Measurements from ENCODE around the gene DLEC1. TPM values are rescaled to one million over a fixed set of nuclear protein-coding genes. Genes with fewer than 3 reads are reported as not detected.
"Not testable (repeated sequence)": the region's sequence is repeated elsewhere in the genome, so short reads cannot be mapped to it uniquely, and the experiment has no call there.

The DLEC1 gene
- total and polyA plus RNA-seq, 7 donors = 0.01 to 0.09 (median 0.05) TPM; not detected in 2

GRCh38 chr3:38133209-38133556, 94.2 kb downstream of the DLEC1 start:
- no peak for TF ChIP-seq CTCF (IDR thresholded peaks at IDR 0.05)
- intact Hi-C loops (cut with DNase I) = loop anchor here in 1 of 2 donors (10.0 kb wide), 1 partner anchor 322 kb away; the partner anchor contains the start of gene ACVR2B
- Histone ChIP-seq H3K36me3 (ENCODE audit: insufficient read depth in 1 of 2, low read depth in 1 of 2) (peaks cover 9 to 73% of the 10 kb centered on the region in 2 donors), H3K27ac (no peak overlapping the region), H3K4me1 (peaks cover 13% of the 10 kb centered on the region), H3K27me3 (ENCODE audit: insufficient read depth in 3 of 3, low read length in 2 of 3) (no peaks in the 10 kb centered on the region), H3K9me3 (no peaks in the 10 kb centered on the region), H3K4me3 (no peak overlapping the region)
- DNase-seq (no peak), ATAC-seq (no peak)
- WGBS, 3 donors = 92 to 97% (median 93%) methylated on average over 3 of the region's 3 CpGs

- peaks cover 13% of the 10 kb centered on the region for H3K4me1 ChIP-seq
- TF ChIP-seq CTCF (IDR thresholded peaks at IDR 0.05) = no peak
- DNase-seq = no peak
- H3K9me3 ChIP-seq = no peaks in the 10 kb centered on the region
- no peak for ATAC-seq
- H3K4me3 ChIP-seq = no peak overlapping the region
- 85 to 86% (median 86%) methylated on average over 10 of the region's 10 CpGs for WGBS, 3 donors
- H3K27ac ChIP-seq = no peak overlapping the region
- H3K27me3 ChIP-seq (ENCODE audit: insufficient read depth in 3 of 3, low read length in 2 of 3) = no peaks in the 10 kb centered on the region
- intact Hi-C loops (cut with DNase I) = loop anchor here in 1 of 2 donors (10.0 kb wide), 1 partner anchor 321 kb away; the partner anchor contains the start of gene ACVR2B
- peaks cover 9 to 67% of the 10 kb centered on the region in 2 donors for H3K36me3 ChIP-seq (ENCODE audit: insufficient read depth in 1 of 2, low read depth in 1 of 2)
Observed at GRCh38 chr3:38133557-38134405, 94.8 kb downstream of the DLEC1 start.

- not testable (repeated sequence) for H3K27me3 ChIP-seq (ENCODE audit: insufficient read depth in 3 of 3, low read length in 2 of 3); H3K27ac ChIP-seq; ATAC-seq; H3K9me3 ChIP-seq; DNase-seq; H3K4me3 ChIP-seq
- intact Hi-C loops (cut with DNase I) = loop anchor here (5.0 to 10.0 kb wide), 2 partner anchors 320 to 343 kb away; partner anchors contain the start of gene ACVR2B (in 1 of the 2)
- WGBS, 3 donors = 87 to 89% (median 88%) methylated on average over 10 of the region's 10 CpGs
- H3K36me3 ChIP-seq (ENCODE audit: insufficient read depth in 1 of 2, low read depth in 1 of 2) = peaks cover 9 to 58% of the 10 kb centered on the region in 2 donors
- peaks cover 16% of the 10 kb centered on the region for H3K4me1 ChIP-seq
Observed at GRCh38 chr3:38134517-38135143, 95.6 kb downstream of the DLEC1 start.

GRCh38 chr3:38135621-38136277, 96.7 kb downstream of the DLEC1 start:
- intact Hi-C loops (cut with DNase I) = loop anchor here (2.0 to 10.0 kb wide), 3 partner anchors 31 to 342 kb away; partner anchors contain the start of gene ACVR2B (in 1 of the 2)
- peaks cover 9 to 47% of the 10 kb centered on the region in 2 donors for H3K36me3 ChIP-seq (ENCODE audit: insufficient read depth in 1 of 2, low read depth in 1 of 2)
- 72 to 81% (median 72%) methylated on average over 10 of the region's 10 CpGs for WGBS, 3 donors
- H3K4me3 ChIP-seq = peak overlapping the region; percentile 99
- H3K4me1 ChIP-seq = peaks cover 16% of the 10 kb centered on the region
- not testable (repeated sequence) for ATAC-seq; H3K9me3 ChIP-seq; DNase-seq; H3K27me3 ChIP-seq (ENCODE audit: insufficient read depth in 3 of 3, low read length in 2 of 3)
- H3K27ac ChIP-seq = peak overlapping the region; percentile 94

GRCh38 chr3:38136393-38136776, 97.4 kb downstream of the DLEC1 start:
- TF ChIP-seq CTCF (IDR thresholded peaks at IDR 0.05) = no peak
- Histone ChIP-seq H3K4me3 (peak overlapping the region; percentile 99), H3K36me3 (ENCODE audit: insufficient read depth in 1 of 2, low read depth in 1 of 2) (peaks cover 9 to 43% of the 10 kb centered on the region in 2 donors), H3K27me3 (ENCODE audit: insufficient read depth in 3 of 3, low read length in 2 of 3) (no peaks in the 10 kb centered on the region), H3K4me1 (peaks cover 16% of the 10 kb centered on the region), H3K27ac (peak overlapping the region; percentile 94), H3K9me3 (no peaks in the 10 kb centered on the region)
- 0 to 1% (median 1%) methylated on average over 17 to 20 of the region's 20 CpGs for WGBS, 3 donors
- ATAC-seq (no peak), DNase-seq (no peak)
- intact Hi-C loops (cut with DNase I) = loop anchor here (2.0 to 10.0 kb wide), 3 partner anchors 30 to 341 kb away; partner anchors contain the start of gene ACVR2B (in 1 of the 2)

All from psoas muscle (tissue), 8 donors.